SJSA1 (cell line): Measurements from ENCODE around the gene PPP3CB. TPM values are rescaled to one million over a fixed set of nuclear protein-coding genes. Genes with fewer than 3 reads are reported as not detected.
"Not testable (repeated sequence)": the region's sequence is repeated elsewhere in the genome, so short reads cannot be mapped to it uniquely, and the experiment has no call there.

Source experiments
- DNase-seq, 2 experiments: peaks; one replicate each; pipeline ENCODE4 v3.0.0-alpha.2; 2015 to 2020; ENCODE audit warnings: low spot score in 2 of 2, low read depth in 1 of 2
- H3K27ac ChIP-seq: fragments of 250-450 bp; sonication (Bioruptor Pico); 2 replicates; pipeline ENCODE4 v1.5.1; 2020; ENCODE audit warnings: mild to moderate bottlenecking, moderate library complexity
- H3K27me3 ChIP-seq: fragments of 250-450 bp; sonication (Bioruptor Pico); replicated peaks from 2 replicates; pipeline ENCODE4 v1.5.1; 2020; ENCODE audit warnings: mild to moderate bottlenecking, moderate library complexity
- H3K36me3 ChIP-seq: fragments of 250-450 bp; sonication (Bioruptor Pico); 2 replicates; pipeline ENCODE4 v1.5.1; 2020; ENCODE audit warnings: mild to moderate bottlenecking
- H3K4me1 ChIP-seq: fragments of 250-450 bp; sonication (Bioruptor Pico); replicated peaks from 2 replicates; pipeline ENCODE4 v1.6.1; 2021; ENCODE audit warnings: mild to moderate bottlenecking
- H3K4me3 ChIP-seq: fragments of 250-450 bp; sonication (Bioruptor Pico); 2 replicates; pipeline ENCODE4 v1.5.1; 2020; ENCODE audit warnings: mild to moderate bottlenecking
- H3K9me3 ChIP-seq: fragments of 250-450 bp; sonication (Bioruptor Pico); replicated peaks from 2 replicates; pipeline ENCODE4 v1.5.1; 2020; ENCODE audit warnings: mild to moderate bottlenecking
- total RNA-seq: library from RNA; depleted of rRNA; stranded (reverse); fragments of >200 nt; shearing (Covaris generic); gene quantifications from 2 replicates; pipeline ENCODE4 v1.2.3, GENCODE V29; 2014; rRNA removed

The PPP3CB gene
- total RNA-seq, 1 experiment from 2014 or later, result 25.1 TPM

DNA sequence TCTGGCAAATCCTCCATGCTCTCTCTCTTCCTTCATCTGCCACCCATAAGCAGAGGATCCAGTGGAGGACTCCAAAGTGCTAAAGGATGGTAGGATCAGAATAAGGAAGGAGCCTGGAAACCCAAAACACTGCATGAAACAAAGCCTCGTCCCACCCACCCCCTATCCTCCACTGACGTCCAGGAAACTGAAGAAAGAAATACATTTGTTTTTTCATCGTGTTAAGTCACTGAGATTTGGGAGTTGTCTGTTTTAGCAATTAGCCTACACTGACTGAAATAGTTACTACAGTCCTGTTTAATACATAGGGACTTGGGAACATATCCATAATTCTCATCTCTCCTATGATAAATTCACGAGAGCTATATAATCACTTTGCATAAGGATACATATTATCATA is 96.8 kb downstream of the PPP3CB start:
- Histone ChIP-seq H3K9me3 (no peaks in the 10 kb centered on the region), H3K4me3 (no peak overlapping the region), H3K27ac (no peak overlapping the region), H3K27me3 (no peaks in the 10 kb centered on the region), H3K4me1 (no peaks in the 10 kb centered on the region), H3K36me3 (peaks cover 60% of the 10 kb centered on the region)
- DNase-seq, result no peak

DNA sequence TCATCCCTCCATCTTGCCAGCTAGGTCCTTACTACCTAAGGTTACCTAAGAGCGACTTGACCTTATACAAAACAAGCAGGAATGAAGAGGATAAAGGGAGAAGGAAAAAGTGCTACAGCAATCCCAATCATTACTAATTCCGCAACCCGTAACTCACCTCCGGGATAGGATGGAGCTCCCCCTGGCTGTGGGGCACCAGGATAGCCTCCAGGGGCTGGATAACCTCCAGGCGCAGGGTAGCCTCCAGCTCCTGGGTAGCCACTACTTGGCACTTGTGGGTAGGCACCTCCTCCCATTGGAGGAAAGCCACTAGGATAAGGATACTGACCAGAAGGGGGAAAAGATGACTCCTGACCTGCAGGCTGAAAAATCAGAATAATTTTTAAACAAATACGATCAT is 97.8 kb downstream of the PPP3CB start:
- peaks cover 63% of the 10 kb centered on the region for H3K36me3 ChIP-seq
- DNase-seq, result no peak
- no peak overlapping the region for H3K27ac ChIP-seq
- no peaks in the 10 kb centered on the region for H3K4me1 ChIP-seq
- H3K27me3 ChIP-seq, result no peaks in the 10 kb centered on the region
- no peak overlapping the region for H3K4me3 ChIP-seq
- H3K9me3 ChIP-seq, result no peaks in the 10 kb centered on the region

DNA sequence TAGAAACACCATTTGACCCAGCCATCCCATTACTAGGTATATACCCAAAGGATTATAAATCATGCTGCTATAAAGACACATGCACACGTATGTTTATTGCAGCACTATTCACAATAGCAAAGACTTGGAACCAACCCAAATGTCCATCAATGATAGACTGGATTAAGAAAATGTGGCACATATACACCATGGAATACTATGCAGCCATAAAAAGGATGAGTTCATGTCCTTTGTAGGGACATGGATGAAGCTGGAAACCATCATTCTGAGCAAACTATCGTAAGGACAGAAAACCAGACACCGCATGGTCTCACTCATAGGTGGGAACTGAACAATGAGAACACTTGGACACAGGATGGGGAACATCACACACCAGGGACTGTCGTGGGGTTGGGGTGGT is 101.5 kb downstream of the PPP3CB start:
- peaks cover 76% of the 10 kb centered on the region for H3K36me3 ChIP-seq
- DNase-seq, H3K9me3 ChIP-seq, H3K4me3 ChIP-seq, H3K4me1 ChIP-seq, H3K27ac ChIP-seq, H3K27me3 ChIP-seq: not testable (repeated sequence)

DNA sequence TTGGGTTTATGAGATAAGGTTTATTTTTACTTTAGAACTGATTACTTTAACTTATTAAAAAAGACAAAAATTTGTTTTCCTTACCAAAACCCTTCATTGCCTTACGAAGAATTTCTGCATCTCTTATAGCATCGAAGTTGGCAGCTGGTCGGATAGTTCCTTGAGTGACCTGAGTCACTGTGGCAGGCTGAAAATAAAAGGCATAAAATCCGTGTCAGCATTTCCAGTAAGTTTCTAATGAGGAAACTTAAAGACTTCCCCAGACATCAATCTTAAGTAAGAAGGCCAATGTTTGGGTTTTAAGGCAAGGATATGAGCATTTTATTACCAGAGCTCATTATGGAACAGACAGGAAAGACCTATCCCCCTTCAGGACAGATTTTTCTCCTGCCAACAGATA is 107.6 kb downstream of the PPP3CB start:
- no peaks in the 10 kb centered on the region for H3K9me3 ChIP-seq
- peaks cover 73% of the 10 kb centered on the region for H3K36me3 ChIP-seq
- H3K27me3 ChIP-seq, result no peaks in the 10 kb centered on the region

DNA sequence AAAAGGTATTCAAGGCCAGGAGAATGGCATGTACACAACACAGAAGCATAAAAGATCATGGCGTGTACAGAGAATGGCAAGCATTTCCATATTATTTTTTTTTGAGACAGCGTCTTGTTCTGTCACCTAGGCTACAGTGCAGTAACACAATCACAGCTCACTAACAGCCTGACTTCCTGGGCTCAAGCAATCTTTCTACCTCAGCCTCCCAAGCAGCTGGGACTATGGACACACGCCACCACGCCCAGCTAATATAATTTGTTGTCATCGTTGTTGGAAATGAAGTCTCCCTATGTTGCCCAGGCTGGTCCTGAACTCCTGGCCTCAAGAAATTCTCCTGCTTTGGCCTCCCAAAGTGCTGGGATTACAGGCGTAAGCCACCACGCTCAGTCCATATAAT is 109.2 kb downstream of the PPP3CB start:
- Histone ChIP-seq H3K9me3 (no peaks in the 10 kb centered on the region), H3K4me1 (no peaks in the 10 kb centered on the region), H3K27ac (no peak overlapping the region), H3K27me3 (no peaks in the 10 kb centered on the region), H3K4me3 (no peak overlapping the region), H3K36me3 (peaks cover 82% of the 10 kb centered on the region)
- DNase-seq, result no peak

More for the DNA sequence above, 107.6 kb downstream of the PPP3CB start:
- Histone ChIP-seq H3K4me3 (no peak overlapping the region), H3K27ac (no peak overlapping the region), H3K4me1 (no peaks in the 10 kb centered on the region)
- no peak for DNase-seq

Other genes starting within 250 kb of the PPP3CB start
- gene DNAJC9, start 248.8 kb downstream of the PPP3CB start, total RNA-seq, result 85.5 and 106 TPM in 2 replicates
- gene MRPS16, start 243.4 kb downstream of the PPP3CB start, total RNA-seq, result 63.8 and 79.0 TPM in 2 replicates
- 0.08 and 0.25 TPM in 2 replicates for gene CFAP70, start 137.2 kb downstream of the PPP3CB start, total RNA-seq
- 172 and 193 TPM in 2 replicates for gene ANXA7, start 82.0 kb downstream of the PPP3CB start, total RNA-seq
- gene MSS51, start 62.5 kb downstream of the PPP3CB start, total RNA-seq, result 0.22 and 0.71 TPM in 2 replicates
- gene USP54, start 95.3 kb upstream of the PPP3CB start, total RNA-seq, result 6.7 and 17.5 TPM in 2 replicates
- gene MYOZ1, start 145.4 kb upstream of the PPP3CB start, total RNA-seq, result not detected in 2 replicates
- gene SYNPO2L, start 160.0 kb upstream of the PPP3CB start, total RNA-seq, result not detected in 2 replicates
- 0.81 and 3.2 TPM in 2 replicates for gene AGAP5, start 202.1 kb upstream of the PPP3CB start, total RNA-seq
- 42.6 and 66.5 TPM in 2 replicates for gene SEC24C, start 248.3 kb upstream of the PPP3CB start, total RNA-seq